WI38 (cell line): Measurements from ENCODE around the gene PLCL2.

Source experiments
- H3K4me3 ChIP-seq: 2 replicates; pipeline ENCODE4 v1.5.1; 2011; ENCODE audit warnings: low read depth, mild to moderate bottlenecking, control low read depth, low read length
- TF ChIP-seq, protein P1 (sequence below): IDR thresholded peaks from 2 replicates; pipeline ENCODE4 v1.5.1; 2012; ENCODE audit warnings: low read depth, mild to moderate bottlenecking, control low read depth, low read length

The PLCL2 gene

DNA sequence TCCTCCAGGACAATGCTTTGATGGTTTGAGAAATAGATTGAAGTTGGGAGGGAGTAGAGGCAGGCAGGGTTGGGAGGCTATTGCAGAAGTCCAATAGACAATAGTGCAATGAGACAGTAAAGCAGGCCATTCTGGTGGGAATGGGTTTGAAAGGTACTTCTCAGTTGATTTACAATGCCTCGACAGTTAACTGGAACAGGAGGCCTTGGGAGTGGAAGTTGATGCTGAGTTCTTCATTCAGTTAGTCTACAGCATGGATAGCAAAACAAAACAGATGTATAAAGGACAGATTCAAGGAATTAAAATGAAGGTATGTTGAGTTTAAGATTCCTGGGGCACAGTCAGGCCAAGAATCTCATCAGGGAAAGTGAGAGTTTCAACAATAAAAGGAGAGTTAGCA is 6.8 kb upstream of the PLCL2 start:
- TF ChIP-seq, protein P1, sequence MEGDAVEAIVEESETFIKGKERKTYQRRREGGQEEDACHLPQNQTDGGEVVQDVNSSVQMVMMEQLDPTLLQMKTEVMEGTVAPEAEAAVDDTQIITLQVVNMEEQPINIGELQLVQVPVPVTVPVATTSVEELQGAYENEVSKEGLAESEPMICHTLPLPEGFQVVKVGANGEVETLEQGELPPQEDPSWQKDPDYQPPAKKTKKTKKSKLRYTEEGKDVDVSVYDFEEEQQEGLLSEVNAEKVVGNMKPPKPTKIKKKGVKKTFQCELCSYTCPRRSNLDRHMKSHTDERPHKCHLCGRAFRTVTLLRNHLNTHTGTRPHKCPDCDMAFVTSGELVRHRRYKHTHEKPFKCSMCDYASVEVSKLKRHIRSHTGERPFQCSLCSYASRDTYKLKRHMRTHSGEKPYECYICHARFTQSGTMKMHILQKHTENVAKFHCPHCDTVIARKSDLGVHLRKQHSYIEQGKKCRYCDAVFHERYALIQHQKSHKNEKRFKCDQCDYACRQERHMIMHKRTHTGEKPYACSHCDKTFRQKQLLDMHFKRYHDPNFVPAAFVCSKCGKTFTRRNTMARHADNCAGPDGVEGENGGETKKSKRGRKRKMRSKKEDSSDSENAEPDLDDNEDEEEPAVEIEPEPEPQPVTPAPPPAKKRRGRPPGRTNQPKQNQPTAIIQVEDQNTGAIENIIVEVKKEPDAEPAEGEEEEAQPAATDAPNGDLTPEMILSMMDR: no peak
- H3K4me3 ChIP-seq: no peak overlapping the region

DNA sequence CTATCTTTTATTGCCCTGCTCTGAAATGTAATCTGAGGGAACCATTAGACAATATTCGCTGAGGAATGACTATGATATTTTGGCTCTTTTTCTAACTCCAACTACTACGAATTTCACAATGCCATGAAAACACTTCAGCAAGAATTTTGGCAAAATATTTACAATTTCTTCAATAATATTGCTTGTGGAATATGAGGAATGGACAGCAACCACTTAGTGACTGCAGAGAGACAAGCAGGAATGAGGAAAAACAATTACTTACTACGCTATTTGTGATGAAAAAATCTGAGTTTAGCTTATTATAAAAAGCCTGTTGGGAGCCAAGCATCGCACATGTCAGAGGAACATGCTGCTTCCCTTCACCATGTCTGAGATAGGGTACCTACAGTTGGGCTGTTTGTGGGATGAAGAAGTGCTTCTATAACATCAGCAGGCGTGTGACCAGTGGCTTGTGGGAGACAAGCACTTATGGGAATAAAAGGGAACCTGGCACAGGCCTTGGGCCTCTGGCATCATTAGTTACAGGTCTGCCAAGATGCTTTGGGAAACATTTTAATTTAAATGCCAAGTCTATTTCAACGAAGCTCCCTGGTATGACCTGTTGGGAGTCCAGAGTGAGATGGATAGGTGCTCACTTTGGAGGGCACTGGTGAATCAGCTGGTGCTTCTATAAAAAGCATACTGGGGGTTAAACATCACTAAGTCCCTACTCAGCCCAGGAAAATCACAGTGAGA is 2.7 kb upstream of the PLCL2 start:
- TF ChIP-seq, protein P1: no peak

DNA sequence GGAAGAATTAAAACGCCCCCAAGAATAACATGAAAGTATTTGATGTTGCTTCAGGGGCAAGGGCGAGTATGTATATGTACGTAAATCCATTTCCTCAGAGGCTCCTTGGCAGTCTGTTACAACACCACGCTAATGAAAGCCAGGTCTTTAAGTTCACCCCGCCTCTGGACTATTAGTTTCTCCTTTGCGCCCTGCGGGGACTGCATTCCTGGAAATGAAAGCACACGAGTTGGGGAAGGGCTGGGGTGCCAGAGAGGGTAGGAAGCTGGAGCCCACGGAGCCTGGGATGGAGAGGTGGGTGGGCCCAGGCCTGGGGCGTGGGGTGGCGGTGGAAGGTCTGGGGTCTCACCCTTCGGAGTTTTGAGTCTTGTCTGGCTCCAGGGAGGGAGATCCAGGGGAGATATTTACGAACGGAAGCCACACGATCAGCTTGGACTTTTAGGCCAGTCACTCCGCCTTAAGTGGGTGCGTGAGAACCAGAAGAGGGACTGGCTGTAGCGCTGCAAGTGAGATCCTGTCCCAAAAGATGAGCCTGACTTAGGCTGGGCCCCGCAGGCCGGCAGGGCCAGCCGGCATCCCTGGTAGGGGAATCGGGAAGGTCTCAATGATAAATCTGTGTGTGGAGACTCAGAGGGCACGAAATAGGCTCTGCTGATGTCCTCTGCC is 1.6 kb upstream of the PLCL2 start:
- TF ChIP-seq, protein P1: no peak
- H3K4me3 ChIP-seq: no peak overlapping the region

More for the DNA sequence above, 2.7 kb upstream of the PLCL2 start:
- no peak overlapping the region for H3K4me3 ChIP-seq

DNA sequence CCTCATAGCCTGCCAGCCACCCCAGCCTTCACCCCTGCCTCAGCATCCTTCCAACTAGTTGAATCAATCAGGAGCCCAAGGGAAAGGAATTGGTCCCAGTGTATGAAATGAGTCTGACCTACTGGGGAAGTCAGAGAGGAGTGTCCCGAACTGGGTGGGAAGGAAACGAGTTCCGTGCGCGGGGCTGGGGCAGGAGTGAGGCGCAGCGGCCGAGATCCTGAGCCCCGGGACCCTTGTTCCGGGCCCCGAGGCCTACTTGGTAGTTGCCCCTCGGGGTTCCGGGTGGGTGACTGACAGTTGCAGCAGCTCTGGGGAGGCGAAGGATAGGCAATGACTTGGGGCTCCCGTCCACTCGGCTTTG is 1.1 kb upstream of the PLCL2 start:
- TF ChIP-seq, protein P1: no peak
- no peak overlapping the region for H3K4me3 ChIP-seq

DNA sequence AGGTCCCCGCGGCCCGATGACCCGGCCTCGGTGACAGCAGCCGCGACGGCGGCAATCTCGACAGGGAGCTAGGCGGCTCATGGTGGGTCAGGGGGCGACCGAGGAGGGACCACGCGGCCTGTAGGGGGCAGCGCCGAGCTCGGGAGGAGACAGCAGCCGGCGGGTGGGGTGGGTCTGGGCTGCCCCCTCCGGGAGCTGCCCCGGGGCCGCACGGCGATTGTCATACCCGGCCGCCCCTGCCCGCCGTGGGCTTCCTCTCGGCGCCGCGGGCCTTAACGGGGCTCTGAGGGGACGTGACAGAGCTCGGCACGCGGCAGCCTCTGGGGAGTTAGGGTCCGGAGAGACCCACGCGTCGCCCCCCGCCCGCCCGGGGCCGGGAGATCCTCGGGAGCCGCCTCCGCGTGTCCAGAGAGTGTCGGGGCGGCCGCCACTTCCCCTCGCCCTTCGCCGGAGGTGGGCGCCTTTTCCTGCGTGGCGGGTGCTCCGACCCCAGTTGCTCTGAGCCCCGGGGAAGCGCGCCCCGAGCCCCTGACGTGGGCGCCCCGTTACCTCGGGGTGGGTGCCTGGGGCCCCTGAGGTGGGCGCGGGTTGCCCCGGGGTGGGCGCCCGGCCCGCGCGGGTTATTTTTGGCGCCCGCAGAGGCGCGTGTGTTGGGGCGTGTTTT is 539 bp upstream of the PLCL2 start:
- H3K4me3 ChIP-seq: peak overlapping the region; percentile 53
- TF ChIP-seq, protein P1: no peak

DNA sequence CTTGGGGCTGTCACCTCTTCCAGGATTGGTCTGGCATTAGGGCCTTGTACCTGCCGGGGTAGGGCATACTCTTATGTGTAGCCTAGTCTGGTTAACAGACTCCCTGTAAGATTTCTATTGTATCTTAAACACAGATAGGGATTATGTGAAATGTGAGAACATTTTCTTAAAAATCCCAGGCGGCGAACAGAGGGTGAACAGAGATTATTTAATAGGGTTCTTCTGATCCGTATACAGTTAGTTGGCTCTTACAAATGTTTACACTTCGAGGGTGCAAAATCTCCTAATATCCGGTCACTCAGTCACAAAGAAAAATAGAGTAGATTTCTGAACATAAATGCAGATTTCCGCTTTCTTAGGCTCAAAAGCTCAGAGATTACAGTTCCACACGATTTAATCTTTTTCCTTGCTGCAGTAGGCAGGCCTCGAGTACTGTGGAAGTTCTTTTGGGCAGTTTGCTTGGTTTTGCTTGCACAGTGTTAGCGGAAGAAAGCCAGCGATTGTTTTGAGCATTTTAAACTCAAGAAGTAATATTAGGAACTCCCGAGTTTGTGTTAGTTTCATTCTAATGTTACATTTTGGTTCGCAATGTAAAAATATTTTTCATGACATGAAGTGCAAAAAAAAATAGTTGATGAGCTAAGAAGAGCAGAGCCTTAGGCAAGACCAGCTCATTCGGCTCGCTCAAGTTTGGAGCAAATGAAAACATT is 993 bp downstream of the PLCL2 start:
- peak overlapping the region; percentile 53 for H3K4me3 ChIP-seq
- TF ChIP-seq, protein P1: no peak
